HG03139 (cell line): ENCODE data around the gene DYRK2.

Experiments
- ATAC-seq: cut with Tn5 transposase; IDR thresholded peaks from one replicate; pipeline ENCODE4 v1.9.1; 2021; ENCODE audit not compliant: unreplicated experiment

Gene DYRK2

GRCh38 chr12:67645126-67645525, 3.4 kb upstream of the DYRK2 start:
- ATAC-seq = no peak

- ATAC-seq = no peak
Measured at GRCh38 chr12:67645601-67646000, 2.9 kb upstream of the DYRK2 start.

GRCh38 chr12:67646775-67647174, 1.8 kb upstream of the DYRK2 start:
- no peak for ATAC-seq

- ATAC-seq = no peak
Measured at GRCh38 chr12:67647181-67647798, 1.3 kb upstream of the DYRK2 start.

GRCh38 chr12:67647799-67648520, 585 bp upstream of the DYRK2 start:
- ATAC-seq = peak; percentile 13

GRCh38 chr12:67649261-67649569, 670 bp downstream of the DYRK2 start:
- peak; percentile 19 for ATAC-seq

GRCh38 chr12:67649570-67650387, 1.2 kb downstream of the DYRK2 start:
- peak; percentile 15 for ATAC-seq

- ATAC-seq = no peak
Measured at GRCh38 chr12:67650388-67651131, 2.0 kb downstream of the DYRK2 start.

GRCh38 chr12:67651132-67651695, 2.7 kb downstream of the DYRK2 start:
- no peak for ATAC-seq

- ATAC-seq = no peak
Measured at GRCh38 chr12:67655829-67656228, 7.3 kb downstream of the DYRK2 start.

- ATAC-seq = no peak
Measured at GRCh38 chr12:67656251-67656650, 7.7 kb downstream of the DYRK2 start.

GRCh38 chr12:67658486-67658885, 9.9 kb downstream of the DYRK2 start:
- ATAC-seq = no peak

GRCh38 chr12:67659292-67659691, 10.7 kb downstream of the DYRK2 start:
- ATAC-seq = no peak

GRCh38 chr12:67661311-67662021, 12.9 kb downstream of the DYRK2 start:
- no peak for ATAC-seq

GRCh38 chr12:67662910-67663538, 14.5 kb downstream of the DYRK2 start:
- ATAC-seq = no peak

GRCh38 chr12:67664171-67664570, 15.6 kb downstream of the DYRK2 start:
- no peak for ATAC-seq

GRCh38 chr12:67665679-67666078, 17.1 kb downstream of the DYRK2 start:
- no peak for ATAC-seq

GRCh38 chr12:67666605-67667004, 18.1 kb downstream of the DYRK2 start:
- no peak for ATAC-seq

GRCh38 chr12:67667276-67668073, 18.9 kb downstream of the DYRK2 start:
- no peak for ATAC-seq
